Tibial artery (tissue), 4 donors: Measurements from ENCODE around the gene HOXA10.

ENCODE experiments used
- DNase-seq, 2 donors: peaks; one replicate each; pipeline ENCODE4 v3.0.0-alpha.2; 2019
- H3K27ac ChIP-seq, 2 donors: fragments of 200-600 bp; sonication (generic) in 1 of 2; 1 replicate in 1 of 2; 2 replicates in 1 of 2; pipeline ENCODE4 v1.5.1; 2018 to 2019; ENCODE audit warnings: mild to moderate bottlenecking in 1 of 2
- H3K27me3 ChIP-seq, 2 donors: fragments of 200-600 bp; sonication (generic) in 1 of 2; one replicate each; pipeline versions ENCODE4 v1.5.1 to v1.6.0; 2016 to 2019
- H3K36me3 ChIP-seq, 3 donors: fragments of 200-600 bp; sonication (generic) in 2 of 3; one replicate each; pipeline ENCODE4 v1.5.1; 2016 to 2019; ENCODE audit warnings: mild to moderate bottlenecking in 2 of 3
- H3K4me1 ChIP-seq, 4 donors: fragments of 200-600 bp; sonication (generic) in 2 of 4; 1 replicate in 3 of 4; 2 replicates in 1 of 4; pipeline ENCODE4 v1.5.1; 2016 to 2019
- H3K4me3 ChIP-seq, 2 donors: fragments of 200-600 bp; sonication (generic) in 1 of 2; 1 replicate in 1 of 2; 2 replicates in 1 of 2; pipeline ENCODE4 v1.5.1; 2018 to 2019; ENCODE audit warnings: mild to moderate bottlenecking in 2 of 2
- H3K9me3 ChIP-seq, 3 donors: fragments of 200-600 bp; sonication (generic) in 1 of 3; one replicate each; pipeline ENCODE4 v1.5.1; 2016 to 2019
- CTCF ChIP-seq, 2 experiments: fragments of 200-600 bp in 1 of 2; fragments of 450-650 bp in 1 of 2; IDR thresholded peaks; one replicate each; pipeline ENCODE4 v1.5.1; 2017 to 2019; ENCODE audit warnings: antibody characterized with exemption in 2 of 2, mild to moderate bottlenecking in 1 of 2, moderate library complexity in 1 of 2
- intact Hi-C: fragments of 100-400 bp; cut with DNase I; formaldehyde crosslinking; loops from one replicate; pipeline ENCODE4 v1.15.0; 2023; ENCODE audit warnings: low total_unique reads

HOXA10 gene

GRCh38 chr7:27170426-27171324 is 3.4 kb downstream of the HOXA10 start:
- H3K27ac ChIP-seq: peak overlapping the region; percentile 96 to 97
- DNase-seq: no peak
- H3K27me3 ChIP-seq: no peaks in the 10 kb centered on the region
- H3K4me1 ChIP-seq: peaks cover 0 to 41% (median 12%) of the 10 kb centered on the region in 4 donors
- intact Hi-C loops: loop anchor here (5.0 kb wide), 1 partner anchor 973 kb away; no protein-coding TSS in a partner anchor
- TF ChIP-seq CTCF (IDR thresholded peaks at IDR 0.05): no peak
- no peaks in the 10 kb centered on the region for H3K9me3 ChIP-seq
- H3K36me3 ChIP-seq: no peaks in the 10 kb centered on the region
- peak overlapping the region; percentile 68 to 91 for H3K4me3 ChIP-seq

- intact Hi-C loops: loop anchor here (2.0 to 10.0 kb wide), 3 partner anchors 973 to 1775 kb away; no protein-coding TSS in a partner anchor
- H3K4me3 ChIP-seq: peak overlapping the region; percentile 68 to 91
- H3K27me3 ChIP-seq: no peaks in the 10 kb centered on the region
- peak overlapping the region; percentile 96 to 97 for H3K27ac ChIP-seq
- H3K36me3 ChIP-seq: no peaks in the 10 kb centered on the region
- TF ChIP-seq CTCF (IDR thresholded peaks at IDR 0.05): no peak
- H3K4me1 ChIP-seq: peaks cover 0 to 33% (median 11%) of the 10 kb centered on the region in 4 donors
- H3K9me3 ChIP-seq: no peaks in the 10 kb centered on the region
- DNase-seq: peak in 1 of 2 donors; percentile 77
Measured at GRCh38 chr7:27169658-27170425, 4.3 kb downstream of the HOXA10 start.

GRCh38 chr7:27168265-27168947 is 5.7 kb downstream of the HOXA10 start:
- peaks cover 0 to 30% (median 6%) of the 10 kb centered on the region in 4 donors for H3K4me1 ChIP-seq
- no peaks in the 10 kb centered on the region for H3K27me3 ChIP-seq
- no peaks in the 10 kb centered on the region for H3K9me3 ChIP-seq
- no peaks in the 10 kb centered on the region for H3K36me3 ChIP-seq
- intact Hi-C loops: loop anchor here (2.0 to 10.0 kb wide), 2 partner anchors 1312 to 1774 kb away; no protein-coding TSS in a partner anchor
- peak in 1 of 2 experiments; percentile 9 for TF ChIP-seq CTCF (IDR thresholded peaks at IDR 0.05)
- peak in 1 of 2 donors; percentile 90 for DNase-seq
- peak overlapping the region; percentile 96 to 97 for H3K27ac ChIP-seq
- peak overlapping the region; percentile 68 to 91 for H3K4me3 ChIP-seq

GRCh38 chr7:27167916-27168264 is 6.2 kb downstream of the HOXA10 start:
- Histone ChIP-seq H3K9me3 (no peaks in the 10 kb centered on the region), H3K4me3 (peak overlapping the region; percentile 68 to 91), H3K27me3 (no peaks in the 10 kb centered on the region), H3K4me1 (peaks cover 0 to 35% (median 6%) of the 10 kb centered on the region in 4 donors), H3K27ac (peak overlapping the region; percentile 96 to 97), H3K36me3 (no peaks in the 10 kb centered on the region)
- peak in 1 of 2 donors; percentile 51 for DNase-seq
- TF ChIP-seq CTCF (IDR thresholded peaks at IDR 0.05): no peak
- intact Hi-C loops: loop anchor here (2.0 to 10.0 kb wide), 2 partner anchors 1311 to 1773 kb away; no protein-coding TSS in a partner anchor
